CD4-positive, alpha-beta T cell (primary cell): ENCODE results near the gene GALNTL6. TPM values are rescaled to one million over a fixed set of nuclear protein-coding genes. Genes with fewer than 3 reads are reported as not detected.
"Not testable (repeated sequence)": the region's sequence is repeated elsewhere in the genome, so short reads cannot be mapped to it uniquely, and the experiment has no call there.

Experiments
- ATAC-seq: fragments of 200-7000 bp; cut with Tn5 transposase; one replicate; pipeline ENCODE4 v1.10.0; 2022; ENCODE audit warnings: mild to moderate bottlenecking; ENCODE audit not compliant: poor library complexity
- CTCF ChIA-PET: fragments of 350-600 bp; sonication (Branson Sonifier 250); formaldehyde crosslinking; loops from one replicate; lab custom pipeline; 2021; ENCODE audit warnings: antibody characterized with exemption, inconsistent platforms; lab: Charles Lee
- POLR2A ChIA-PET: fragments of 350-600 bp; sonication (Branson Sonifier 250); formaldehyde crosslinking; loops from one replicate; lab custom pipeline; 2021; ENCODE audit warnings: antibody characterized with exemption, inconsistent platforms; lab: Charles Lee
- DNase-seq, 14 experiments: peaks; one replicate each; pipeline ENCODE4 v3.0.0-alpha.2; 2013 to 2020; ENCODE audit warnings: mixed read lengths in 2 of 14
- H3K27ac ChIP-seq, 2 donors: one replicate each; pipeline versions ENCODE4 v1.5.1 to v1.7.0; 2013; ENCODE audit warnings: low read length in 2 of 2, low read depth in 1 of 2, mild to moderate bottlenecking in 1 of 2
- H3K27me3 ChIP-seq, 2 experiments: 1 replicate in 1 of 2; 2 replicates in 1 of 2; pipeline versions ENCODE4 v1.6.1 to v1.7.0; 2013; ENCODE audit warnings: low read length in 2 of 2, control low read depth in 1 of 2, mild to moderate bottlenecking in 1 of 2, moderate library complexity in 1 of 2; ENCODE audit not compliant: insufficient read depth in 2 of 2, control insufficient read depth in 1 of 2
- H3K36me3 ChIP-seq: one replicate; pipeline ENCODE4 v1.6.1; 2013; ENCODE audit warnings: low read length, control low read depth; ENCODE audit not compliant: insufficient read depth
- H3K4me1 ChIP-seq: one replicate; pipeline ENCODE4 v1.6.1; 2013; ENCODE audit warnings: low read length, control low read depth; ENCODE audit not compliant: insufficient read depth
- H3K4me3 ChIP-seq: one replicate; pipeline ENCODE4 v1.5.1; 2013; ENCODE audit warnings: mild to moderate bottlenecking, low read length, moderate library complexity
- H3K9me3 ChIP-seq, 2 experiments: 1 replicate in 1 of 2; 2 replicates in 1 of 2; pipeline versions ENCODE4 v1.6.1 to v1.7.0; 2013; ENCODE audit warnings: low read length in 2 of 2, mild to moderate bottlenecking in 2 of 2, control low read depth in 1 of 2, moderate library complexity in 1 of 2; ENCODE audit not compliant: control insufficient read depth in 1 of 2, insufficient read depth in 1 of 2
- H3K27ac Mint-ChIP-seq: one replicate; pipeline ENCODE4 v1.8.0; 2020; ENCODE audit warnings: mixed read lengths
- H3K27me3 Mint-ChIP-seq: one replicate; pipeline ENCODE4 v1.8.0; 2021; ENCODE audit warnings: mixed read lengths
- H3K36me3 Mint-ChIP-seq: one replicate; pipeline ENCODE4 v1.8.0; 2021; ENCODE audit warnings: low read depth, mixed read lengths
- H3K4me1 Mint-ChIP-seq: one replicate; pipeline ENCODE4 v1.8.0; 2021; ENCODE audit warnings: low read depth, mixed read lengths
- H3K4me3 Mint-ChIP-seq: one replicate; pipeline ENCODE4 v1.8.0; 2020; ENCODE audit warnings: mild to moderate bottlenecking, mixed read lengths
- H3K9me3 Mint-ChIP-seq: one replicate; pipeline ENCODE4 v1.8.0; 2020; ENCODE audit warnings: mixed read lengths
- intact Hi-C, 2 experiments: fragments of 100-400 bp; cut with DNase I in 1 of 2; cut with micrococcal nuclease in 1 of 2; formaldehyde crosslinking; loops; one replicate each; pipeline versions ENCODE4 v1.15.1 to v1.9.0; 2023 to 2025; cut with DNase I, micrococcal nuclease
- total RNA-seq, 174 experiments: library from RNA in 2 of 174; stranded (reverse) in 2 of 174; gene quantifications; one replicate each; pipeline ENCODE4 v1.2.3 and lab custom pipeline; 2021 to 2026
- TF ChIP-seq, protein P1 (sequence below): fragments of 200-600 bp; IDR thresholded peaks from one replicate; pipeline ENCODE4 v1.8.0; 2022; ENCODE audit warnings: antibody characterized with exemption, mild to moderate bottlenecking

Gene GALNTL6
- total RNA-seq, 2 experiments from 2014 or later = not detected

GRCh38 chr4:172725581-172725980 lies 912.4 kb downstream of the GALNTL6 start:
- Mint-ChIP-seq H3K9me3 (peaks cover 9% of the 10 kb centered on the region), H3K36me3 (no peaks in the 10 kb centered on the region), H3K4me1 (no peaks in the 10 kb centered on the region), H3K27ac (no peak overlapping the region), H3K27me3 (no peaks in the 10 kb centered on the region), H3K4me3 (no peak overlapping the region)
- H3K27me3 ChIP-seq = no peaks in the 10 kb centered on the region
- DNase-seq (no peak), ATAC-seq (no peak)
- TF ChIP-seq, protein P1, sequence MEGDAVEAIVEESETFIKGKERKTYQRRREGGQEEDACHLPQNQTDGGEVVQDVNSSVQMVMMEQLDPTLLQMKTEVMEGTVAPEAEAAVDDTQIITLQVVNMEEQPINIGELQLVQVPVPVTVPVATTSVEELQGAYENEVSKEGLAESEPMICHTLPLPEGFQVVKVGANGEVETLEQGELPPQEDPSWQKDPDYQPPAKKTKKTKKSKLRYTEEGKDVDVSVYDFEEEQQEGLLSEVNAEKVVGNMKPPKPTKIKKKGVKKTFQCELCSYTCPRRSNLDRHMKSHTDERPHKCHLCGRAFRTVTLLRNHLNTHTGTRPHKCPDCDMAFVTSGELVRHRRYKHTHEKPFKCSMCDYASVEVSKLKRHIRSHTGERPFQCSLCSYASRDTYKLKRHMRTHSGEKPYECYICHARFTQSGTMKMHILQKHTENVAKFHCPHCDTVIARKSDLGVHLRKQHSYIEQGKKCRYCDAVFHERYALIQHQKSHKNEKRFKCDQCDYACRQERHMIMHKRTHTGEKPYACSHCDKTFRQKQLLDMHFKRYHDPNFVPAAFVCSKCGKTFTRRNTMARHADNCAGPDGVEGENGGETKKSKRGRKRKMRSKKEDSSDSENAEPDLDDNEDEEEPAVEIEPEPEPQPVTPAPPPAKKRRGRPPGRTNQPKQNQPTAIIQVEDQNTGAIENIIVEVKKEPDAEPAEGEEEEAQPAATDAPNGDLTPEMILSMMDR = no peak
- peaks cover 0 to under 1% of the 10 kb centered on the region in 2 experiments for H3K9me3 ChIP-seq
- intact Hi-C loops = no loop called here
- no peak overlapping the region for H3K27ac ChIP-seq
- no peaks in the 10 kb centered on the region for H3K36me3 ChIP-seq
- ChIA-PET CTCF (no interaction called here), POLR2A (no interaction called here)
- H3K4me1 ChIP-seq = no peaks in the 10 kb centered on the region
- no peak overlapping the region for H3K4me3 ChIP-seq

DNA sequence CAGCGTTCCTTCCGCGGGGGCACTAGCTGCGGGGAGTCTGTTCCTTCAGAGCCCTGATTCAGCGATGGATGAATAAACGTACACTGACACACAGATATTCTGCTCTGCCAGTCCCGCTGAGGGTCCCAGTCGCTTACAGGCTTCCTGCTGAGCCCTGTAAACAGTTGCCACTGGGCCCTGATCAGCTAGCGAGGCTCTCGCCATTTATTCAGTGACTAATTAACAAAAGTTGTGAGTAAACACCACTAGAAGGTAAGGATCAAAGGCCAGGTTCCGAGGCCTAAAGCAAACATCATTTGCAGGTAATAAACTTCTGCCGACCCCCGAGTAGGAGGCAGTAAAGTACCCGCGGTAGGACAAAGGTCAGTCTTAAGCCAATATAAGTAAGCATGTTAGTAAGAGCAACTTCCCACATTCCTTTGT lies 912.8 kb downstream of the GALNTL6 start:
- H3K27me3 ChIP-seq = no peaks in the 10 kb centered on the region
- intact Hi-C loops = no loop called here
- CTCF ChIA-PET = no interaction called here
- DNase-seq = no peak
- Mint-ChIP-seq H3K4me1 (no peaks in the 10 kb centered on the region), H3K9me3 (peaks cover 9% of the 10 kb centered on the region), H3K27me3 (no peaks in the 10 kb centered on the region), H3K4me3 (no peak overlapping the region), H3K36me3 (no peaks in the 10 kb centered on the region), H3K27ac (no peak overlapping the region)
- ATAC-seq = no peak
- no peaks in the 10 kb centered on the region for H3K36me3 ChIP-seq
- H3K4me1 ChIP-seq = no peaks in the 10 kb centered on the region
- H3K4me3 ChIP-seq = no peak overlapping the region
- POLR2A ChIA-PET = no interaction called here
- H3K9me3 ChIP-seq = peaks cover 0 to 3% of the 10 kb centered on the region in 2 experiments
- no peak overlapping the region for H3K27ac ChIP-seq
- TF ChIP-seq, protein P1 = no peak

- no peak overlapping the region for H3K4me3 ChIP-seq
- TF ChIP-seq, protein P1 = no peak
- ChIA-PET POLR2A (no interaction called here), CTCF (no interaction called here)
- no peaks in the 10 kb centered on the region for H3K27me3 Mint-ChIP-seq
- no peak overlapping the region for H3K27ac Mint-ChIP-seq
- H3K4me1 Mint-ChIP-seq = no peaks in the 10 kb centered on the region
- H3K9me3 Mint-ChIP-seq = peaks cover 15% of the 10 kb centered on the region
- H3K36me3 ChIP-seq = no peaks in the 10 kb centered on the region
- intact Hi-C loops = no loop called here
- no peaks in the 10 kb centered on the region for H3K36me3 Mint-ChIP-seq
- H3K27me3 ChIP-seq = no peaks in the 10 kb centered on the region
- H3K27ac ChIP-seq = no peak overlapping the region
- DNase-seq (no peak), ATAC-seq (no peak)
- H3K9me3 ChIP-seq = peaks cover 0 to 3% of the 10 kb centered on the region in 2 experiments
- H3K4me3 Mint-ChIP-seq = no peak overlapping the region
- H3K4me1 ChIP-seq = no peaks in the 10 kb centered on the region
Measured at GRCh38 chr4:172727631-172728030, 914.4 kb downstream of the GALNTL6 start.

- DNase-seq, H3K27ac ChIP-seq, H3K36me3 Mint-ChIP-seq, ATAC-seq, H3K36me3 ChIP-seq, POLR2A ChIA-PET, H3K4me3 ChIP-seq, H3K27ac Mint-ChIP-seq, CTCF ChIA-PET, intact Hi-C loops, H3K4me1 Mint-ChIP-seq, H3K27me3 Mint-ChIP-seq, H3K27me3 ChIP-seq, H3K4me1 ChIP-seq, H3K4me3 Mint-ChIP-seq: not testable (repeated sequence)
- peaks cover 12% of the 10 kb centered on the region for H3K9me3 Mint-ChIP-seq
- peaks cover 14 to 20% of the 10 kb centered on the region in 2 experiments for H3K9me3 ChIP-seq
Measured at GRCh38 chr4:172733645-172734044, 920.4 kb downstream of the GALNTL6 start.
